IPS DF 6.9 (cell line): ENCODE results near the gene BAHCC1.
A peak's percentile ranks its signal among the peaks of the same experiment; 100 is the strongest.

Source experiments
- DNase-seq: peaks from one replicate; pipeline ENCODE4 v3.0.0-alpha.2; 2013; ENCODE audit warnings: low read depth, low spot score
- H3K27ac ChIP-seq: one replicate; pipeline ENCODE4 v1.5.1; 2013; ENCODE audit warnings: low read length, control low read depth
- H3K27me3 ChIP-seq: 2 replicates; pipeline ENCODE4 v1.6.1; 2013; ENCODE audit warnings: mild to moderate bottlenecking, low read length; ENCODE audit not compliant: control insufficient read depth, insufficient read depth
- H3K36me3 ChIP-seq: 2 replicates; pipeline ENCODE4 v1.6.1; 2013; ENCODE audit warnings: low read length; ENCODE audit not compliant: control insufficient read depth, insufficient read depth
- H3K4me1 ChIP-seq: 2 replicates; pipeline ENCODE4 v1.6.1; 2013; ENCODE audit warnings: low read length; ENCODE audit not compliant: control insufficient read depth, insufficient read depth
- H3K4me3 ChIP-seq: 2 replicates; pipeline ENCODE4 v1.5.1; 2013; ENCODE audit warnings: mild to moderate bottlenecking, low read length
- H3K9me3 ChIP-seq: 2 replicates; pipeline ENCODE4 v1.6.1; 2013; ENCODE audit warnings: low read length, inconsistent platforms; ENCODE audit not compliant: control insufficient read depth, insufficient read depth
- WGBS: extraction: QIAGEN DNeasy Blood & Tissue Kit; methylation state at CpG from one replicate; pipeline ENCODE4 v1.1.7; 2013; ENCODE audit warnings: mixed read lengths, missing lambda C conversion rate; ENCODE audit not compliant: insufficient read length, insufficient coverage; 5-methylcytosine and 5-hydroxymethylcytosine counted together

Gene BAHCC1

GRCh38 chr17:81474958-81475357 lies 79.7 kb downstream of the BAHCC1 start:
- Histone ChIP-seq H3K4me1 (no peaks in the 10 kb centered on the region), H3K27me3 (no peaks in the 10 kb centered on the region), H3K9me3 (no peaks in the 10 kb centered on the region), H3K27ac (no peak overlapping the region), H3K36me3 (no peaks in the 10 kb centered on the region), H3K4me3 (no peak overlapping the region)
- no peak for DNase-seq
- whole genome bisulfite sequencing: no CpG with 5 or more reads among the region's 16 CpGs

DNA sequence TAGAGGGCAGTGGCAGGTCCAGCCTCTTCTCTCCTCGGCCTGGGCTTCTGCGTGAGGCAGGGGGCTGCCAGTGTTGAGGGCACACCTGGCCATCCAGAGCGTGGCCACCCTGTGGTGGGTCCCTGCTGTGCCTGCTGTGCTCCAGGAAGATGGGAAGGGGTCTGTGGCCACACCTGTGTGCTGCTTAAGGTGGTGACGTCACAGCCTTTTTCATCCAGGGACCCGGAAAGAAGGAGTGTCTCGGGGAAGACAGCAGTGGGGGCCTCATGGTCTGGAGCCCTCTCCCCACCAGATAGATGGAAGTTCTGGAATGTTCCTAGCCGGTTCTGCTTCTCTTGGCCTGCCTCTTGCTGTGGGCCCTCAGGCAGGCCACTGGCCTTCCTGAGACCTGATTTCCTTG lies 80.8 kb downstream of the BAHCC1 start:
- DNase-seq: no peak
- no peaks in the 10 kb centered on the region; the same call in 1 of the 2 replicates for H3K36me3 ChIP-seq
- H3K27ac ChIP-seq: no peak overlapping the region
- peaks cover 5% of the 10 kb centered on the region; the same call in 1 of the 2 replicates for H3K27me3 ChIP-seq
- no peak overlapping the region for H3K4me3 ChIP-seq
- peaks cover 2% of the 10 kb centered on the region for H3K4me1 ChIP-seq
- no CpG with 5 or more reads among the region's 7 CpGs for WGBS
- H3K9me3 ChIP-seq: no peaks in the 10 kb centered on the region

- H3K27ac ChIP-seq: no peak overlapping the region
- WGBS: no CpG with 5 or more reads among the region's 6 CpGs
- no peaks in the 10 kb centered on the region for H3K9me3 ChIP-seq
- no peak overlapping the region for H3K4me3 ChIP-seq
- H3K27me3 ChIP-seq: peaks cover 5% of the 10 kb centered on the region; the same call in 1 of the 2 replicates
- H3K36me3 ChIP-seq: no peaks in the 10 kb centered on the region; the same call in 1 of the 2 replicates
- no peak for DNase-seq
- H3K4me1 ChIP-seq: peaks cover 3% of the 10 kb centered on the region
These were observed 81.4 kb downstream of the BAHCC1 start for GRCh38 chr17:81476635-81477034.

- Histone ChIP-seq H3K36me3 (no peaks in the 10 kb centered on the region; the same call in 1 of the 2 replicates), H3K9me3 (no peaks in the 10 kb centered on the region), H3K4me1 (peaks cover 5% of the 10 kb centered on the region), H3K27ac (no peak overlapping the region), H3K27me3 (peaks cover 9% of the 10 kb centered on the region; the same call in 1 of the 2 replicates), H3K4me3 (no peak overlapping the region)
- no peak for DNase-seq
- WGBS: no CpG with 5 or more reads among the region's 7 CpGs
These were observed 81.9 kb downstream of the BAHCC1 start for GRCh38 chr17:81477173-81477572.

GRCh38 chr17:81478119-81478518 lies 82.9 kb downstream of the BAHCC1 start:
- H3K4me1 ChIP-seq: peaks cover 5% of the 10 kb centered on the region
- DNase-seq: no peak
- H3K9me3 ChIP-seq: no peaks in the 10 kb centered on the region
- H3K36me3 ChIP-seq: no peaks in the 10 kb centered on the region; the same call in 1 of the 2 replicates
- no CpG with 5 or more reads among the region's 20 CpGs for WGBS
- H3K27ac ChIP-seq: no peak overlapping the region
- H3K4me3 ChIP-seq: no peak overlapping the region
- peaks cover 14% of the 10 kb centered on the region; the same call in 1 of the 2 replicates for H3K27me3 ChIP-seq

DNA sequence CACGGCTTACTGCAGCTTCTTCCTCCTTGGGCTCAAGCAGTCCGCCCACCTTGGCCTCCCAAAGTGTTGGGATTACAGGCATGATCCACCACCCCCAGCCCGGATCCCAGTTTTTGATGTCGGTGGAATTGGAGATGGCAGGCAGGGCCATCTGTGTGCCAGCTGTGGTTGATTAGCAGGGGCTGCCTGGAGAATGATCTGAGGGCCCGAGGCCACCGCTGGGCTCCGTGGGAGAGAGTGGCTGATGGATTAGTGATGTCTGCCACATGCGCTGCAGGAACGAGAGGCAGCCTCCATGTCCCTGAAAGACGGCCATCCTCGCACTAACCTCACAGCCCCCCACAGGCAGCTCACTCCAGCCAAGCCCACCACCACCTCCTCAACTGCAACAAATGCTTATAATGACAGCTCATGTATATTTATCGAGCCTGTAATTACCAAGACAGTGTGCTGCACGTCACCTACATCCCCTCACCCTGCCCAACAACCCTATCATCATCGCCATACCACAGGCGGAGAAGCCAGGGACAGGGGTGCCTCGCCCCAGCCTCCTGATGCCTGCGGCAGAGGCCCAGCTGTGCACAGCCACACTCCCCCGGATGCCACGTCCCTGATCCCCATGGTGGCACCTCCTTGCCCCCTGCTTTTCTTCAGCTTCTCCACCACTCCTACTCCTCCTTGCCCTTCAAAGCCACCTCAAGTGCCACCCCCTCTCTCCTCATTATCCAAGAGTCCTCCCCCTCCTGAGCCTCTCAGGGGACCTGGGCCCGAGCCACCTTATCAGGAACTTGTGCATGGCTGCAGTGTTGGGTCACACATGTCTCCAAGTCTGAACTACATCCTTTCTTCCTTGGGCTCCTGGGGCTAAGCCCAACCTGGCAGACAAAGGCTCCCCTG lies 84.2 kb downstream of the BAHCC1 start:
- Histone ChIP-seq H3K27ac (no peak overlapping the region), H3K4me1 (peaks cover 8% of the 10 kb centered on the region), H3K4me3 (no peak overlapping the region), H3K27me3 (peaks cover 14% of the 10 kb centered on the region; the same call in 1 of the 2 replicates), H3K36me3 (no peaks in the 10 kb centered on the region; the same call in 1 of the 2 replicates), H3K9me3 (no peaks in the 10 kb centered on the region)
- no CpG with 5 or more reads among the region's 20 CpGs for WGBS
- DNase-seq: no peak

GRCh38 chr17:81480140-81481072 lies 85.1 kb downstream of the BAHCC1 start:
- Histone ChIP-seq H3K27ac (no peak overlapping the region), H3K4me1 (peaks cover 8% of the 10 kb centered on the region), H3K4me3 (no peak overlapping the region), H3K27me3 (peaks cover 14% of the 10 kb centered on the region; the same call in 1 of the 2 replicates), H3K9me3 (no peaks in the 10 kb centered on the region), H3K36me3 (no peaks in the 10 kb centered on the region; the same call in 1 of the 2 replicates)
- WGBS: no CpG with 5 or more reads among the region's 21 CpGs
- DNase-seq: no peak

DNA sequence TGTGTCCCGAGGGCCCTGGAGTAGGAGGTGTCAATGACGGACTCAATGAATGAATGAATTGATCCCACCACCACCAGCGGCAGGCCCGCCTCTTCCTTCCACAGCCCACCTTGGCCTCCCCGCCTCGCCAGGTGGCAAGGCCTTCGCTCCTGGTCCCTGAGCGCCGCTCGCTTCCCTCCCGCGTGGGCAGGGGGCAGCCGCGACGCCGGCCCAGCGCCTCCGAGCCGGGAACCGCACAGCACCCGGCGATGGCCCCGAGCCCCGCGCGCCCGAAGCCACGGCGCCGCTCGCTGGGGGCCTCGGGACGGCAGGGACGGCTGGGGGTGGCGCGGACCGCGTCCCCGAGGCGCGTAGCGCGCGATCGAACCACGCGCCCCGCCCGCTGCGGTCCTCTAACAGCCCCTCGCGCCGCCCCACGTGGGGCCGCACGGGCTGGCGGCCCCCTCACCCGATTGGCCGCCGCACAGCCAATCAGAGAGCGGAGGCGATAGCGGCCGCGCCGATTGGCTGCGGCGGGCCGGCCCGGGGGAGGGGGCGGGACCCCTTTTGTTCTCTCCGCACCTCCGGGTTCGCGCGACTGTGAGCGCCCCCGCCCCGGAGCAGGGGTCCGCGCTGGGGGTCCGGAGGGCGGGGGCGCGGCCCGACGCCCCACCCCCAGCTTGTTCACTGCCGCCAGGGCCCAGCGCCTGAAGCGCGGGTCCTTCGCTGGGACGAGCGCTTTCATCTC lies 86.0 kb downstream of the BAHCC1 start:
- Histone ChIP-seq H3K27me3 (peaks cover 14% of the 10 kb centered on the region; the same call in 1 of the 2 replicates), H3K36me3 (no peaks in the 10 kb centered on the region; the same call in 1 of the 2 replicates), H3K27ac (no peak overlapping the region), H3K4me1 (peaks cover 8% of the 10 kb centered on the region), H3K9me3 (no peaks in the 10 kb centered on the region), H3K4me3 (peak overlapping the region; percentile 34; the same call in 1 of the 2 replicates)
- WGBS: no CpG with 5 or more reads among the region's 94 CpGs
- DNase-seq: no peak

- no peak for DNase-seq
- H3K9me3 ChIP-seq: no peaks in the 10 kb centered on the region
- peaks cover 8% of the 10 kb centered on the region for H3K4me1 ChIP-seq
- peaks cover 14% of the 10 kb centered on the region; the same call in 1 of the 2 replicates for H3K27me3 ChIP-seq
- H3K4me3 ChIP-seq: peak overlapping the region; percentile 28; the same call in 1 of the 2 replicates
- H3K27ac ChIP-seq: no peak overlapping the region
- H3K36me3 ChIP-seq: no peaks in the 10 kb centered on the region; the same call in 1 of the 2 replicates
- no CpG with 5 or more reads among the region's 18 CpGs for WGBS
These were observed 86.7 kb downstream of the BAHCC1 start for GRCh38 chr17:81481815-81482505.
